Fibroblast of the aortic adventitia (primary cell): ENCODE measurements around the gene SCAI. TPM values are rescaled to one million over a fixed set of nuclear protein-coding genes. Genes with fewer than 3 reads are reported as not detected.
"Not testable (repeated sequence)": the region's sequence is repeated elsewhere in the genome, so short reads cannot be mapped to it uniquely, and the experiment has no call there.

ENCODE experiments used
- DNase-seq: peaks from one replicate; pipeline ENCODE4 v3.0.0-alpha.2; 2010; ENCODE audit warnings: low read depth
- H3K4me3 ChIP-seq: 2 replicates; pipeline ENCODE4 v1.5.1; 2011; ENCODE audit warnings: low read depth, mild to moderate bottlenecking, control low read depth, low read length, moderate library complexity
- total RNA-seq: library from RNA; depleted of rRNA; stranded (reverse); fragments of >200 nt; gene quantifications from 2 replicates; pipeline ENCODE4 v1.2.3, GENCODE V29; 2012; ENCODE audit warnings: low replicate concordance
- TF ChIP-seq, protein P1 (sequence below): IDR thresholded peaks from 2 replicates; pipeline ENCODE4 v1.5.1; 2011; ENCODE audit warnings: mild to moderate bottlenecking, low read length, control low read depth, inconsistent platforms; ENCODE audit not compliant: insufficient read depth

Gene SCAI
- 7.3 and 14.0 TPM in 2 replicates for total RNA-seq

GRCh38 chr9:125143377-125144090 lies at the start of gene SCAI:
Gene SCAI (minus strand): TSS chr9:125143528. CDS start chr9:125143437, 91 bp downstream.
- TF ChIP-seq, protein P1, sequence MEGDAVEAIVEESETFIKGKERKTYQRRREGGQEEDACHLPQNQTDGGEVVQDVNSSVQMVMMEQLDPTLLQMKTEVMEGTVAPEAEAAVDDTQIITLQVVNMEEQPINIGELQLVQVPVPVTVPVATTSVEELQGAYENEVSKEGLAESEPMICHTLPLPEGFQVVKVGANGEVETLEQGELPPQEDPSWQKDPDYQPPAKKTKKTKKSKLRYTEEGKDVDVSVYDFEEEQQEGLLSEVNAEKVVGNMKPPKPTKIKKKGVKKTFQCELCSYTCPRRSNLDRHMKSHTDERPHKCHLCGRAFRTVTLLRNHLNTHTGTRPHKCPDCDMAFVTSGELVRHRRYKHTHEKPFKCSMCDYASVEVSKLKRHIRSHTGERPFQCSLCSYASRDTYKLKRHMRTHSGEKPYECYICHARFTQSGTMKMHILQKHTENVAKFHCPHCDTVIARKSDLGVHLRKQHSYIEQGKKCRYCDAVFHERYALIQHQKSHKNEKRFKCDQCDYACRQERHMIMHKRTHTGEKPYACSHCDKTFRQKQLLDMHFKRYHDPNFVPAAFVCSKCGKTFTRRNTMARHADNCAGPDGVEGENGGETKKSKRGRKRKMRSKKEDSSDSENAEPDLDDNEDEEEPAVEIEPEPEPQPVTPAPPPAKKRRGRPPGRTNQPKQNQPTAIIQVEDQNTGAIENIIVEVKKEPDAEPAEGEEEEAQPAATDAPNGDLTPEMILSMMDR, result peak; percentile 100
- DNase-seq, result peak; percentile 99
- peak within 1 kb of the TSS; percentile 80 for H3K4me3 ChIP-seq

DNA sequence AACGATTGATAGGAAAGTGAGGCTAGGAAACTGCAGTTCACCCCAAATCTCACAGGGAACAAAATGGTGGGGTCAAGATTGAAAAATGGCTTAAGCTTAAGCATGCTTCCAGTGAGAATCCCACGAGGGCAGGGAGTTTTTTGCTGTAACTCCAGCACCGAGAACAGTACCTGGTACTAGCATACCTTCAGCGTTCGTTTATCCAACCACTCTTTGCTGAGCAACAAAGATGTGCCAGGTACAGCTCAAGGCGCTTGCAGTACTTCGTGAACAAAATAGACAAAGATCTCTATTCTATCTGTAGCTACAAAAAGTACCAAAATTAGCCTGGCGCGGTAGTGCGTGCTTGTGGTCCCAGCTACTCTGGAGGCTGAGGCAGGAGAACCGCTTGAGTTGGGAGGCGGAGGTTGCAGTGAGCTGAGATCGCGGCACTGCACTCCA lies 47.1 kb upstream of the SCAI start:
- DNase-seq, result peak; percentile 26
- TF ChIP-seq, protein P1, result no peak
- peak overlapping the region; percentile 95 for H3K4me3 ChIP-seq

DNA sequence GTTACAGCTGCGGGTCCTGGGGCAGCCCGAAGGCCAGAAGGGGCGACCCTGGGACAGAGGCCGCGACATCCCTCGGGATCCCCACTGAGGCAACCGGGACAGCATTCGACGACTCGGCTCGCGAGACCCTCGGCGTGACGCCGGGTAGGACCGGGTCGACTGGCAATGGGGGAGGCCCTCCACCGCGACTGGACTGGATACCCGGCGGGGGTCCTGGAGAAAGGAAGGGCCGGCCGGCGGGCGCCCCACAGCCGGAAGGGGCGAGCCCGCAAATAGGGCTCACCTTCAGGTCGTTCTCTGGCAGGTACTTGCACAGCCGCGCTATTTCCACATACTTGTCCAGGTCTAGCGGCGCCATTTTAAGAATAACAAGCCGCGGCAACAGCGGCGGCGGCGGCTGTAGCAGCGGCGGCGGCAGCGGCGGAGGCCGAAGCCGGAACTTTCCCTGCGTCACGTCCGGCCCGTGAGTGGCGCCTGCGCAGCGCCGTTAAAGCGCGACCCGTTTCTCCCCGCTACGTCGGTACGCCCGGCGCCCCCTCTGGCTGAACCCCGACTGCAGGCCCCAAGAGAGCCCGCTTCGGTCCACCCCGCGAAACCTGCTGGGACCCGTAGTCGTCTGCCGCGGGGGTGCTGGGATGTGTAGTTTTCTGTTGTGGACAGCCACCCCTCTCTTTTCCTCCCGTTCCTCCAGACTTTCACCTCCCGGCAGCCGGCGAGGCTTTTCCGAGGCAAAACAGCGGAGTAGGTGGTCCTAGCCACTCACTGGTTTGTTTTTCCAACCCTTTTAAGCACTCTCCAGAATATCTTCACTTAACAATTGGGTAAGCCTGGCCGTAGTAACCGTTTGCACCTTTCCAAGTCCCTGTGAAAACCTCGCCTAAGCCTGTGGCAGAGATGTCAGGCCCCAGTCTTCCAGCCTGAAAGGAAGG lies 46.3 kb upstream of the SCAI start, which contains the start of gene PPP6C:
Gene PPP6C (minus strand): TSS at position 443 of the 929 bp plus-strand sequence. CDS start 85 bp downstream, at position 358.
- TF ChIP-seq, protein P1, result peak; percentile 70
- DNase-seq, result peak; percentile 95
- peak within 1 kb of the TSS; percentile 95 for H3K4me3 ChIP-seq

- no peak for DNase-seq
- peak overlapping the region; percentile 95 for H3K4me3 ChIP-seq
- TF ChIP-seq, protein P1, result no peak
Measured at GRCh38 chr9:125189011-125189360, 45.7 kb upstream of the SCAI start.

DNA sequence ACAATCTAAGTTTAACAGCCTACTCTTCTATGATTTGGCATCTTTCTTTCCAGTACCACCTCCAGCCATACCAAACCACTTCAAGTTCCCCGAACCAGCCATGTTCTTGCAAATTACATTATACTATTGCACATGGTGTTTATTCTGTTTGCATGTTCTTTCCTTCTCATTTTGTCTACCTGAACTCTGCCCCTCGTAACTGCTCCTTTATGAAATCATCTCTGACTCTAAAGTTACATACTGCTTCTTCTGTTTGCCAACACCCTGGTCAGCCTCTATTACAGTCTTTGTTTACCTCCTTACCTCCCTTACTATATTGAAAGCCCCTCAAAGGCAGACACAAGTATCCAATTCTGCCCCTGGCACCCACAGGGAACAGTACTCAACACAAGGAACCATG lies 40.2 kb upstream of the SCAI start:
- H3K4me3 ChIP-seq, result no peak overlapping the region
- DNase-seq, result no peak
- TF ChIP-seq, protein P1, result no peak

DNA sequence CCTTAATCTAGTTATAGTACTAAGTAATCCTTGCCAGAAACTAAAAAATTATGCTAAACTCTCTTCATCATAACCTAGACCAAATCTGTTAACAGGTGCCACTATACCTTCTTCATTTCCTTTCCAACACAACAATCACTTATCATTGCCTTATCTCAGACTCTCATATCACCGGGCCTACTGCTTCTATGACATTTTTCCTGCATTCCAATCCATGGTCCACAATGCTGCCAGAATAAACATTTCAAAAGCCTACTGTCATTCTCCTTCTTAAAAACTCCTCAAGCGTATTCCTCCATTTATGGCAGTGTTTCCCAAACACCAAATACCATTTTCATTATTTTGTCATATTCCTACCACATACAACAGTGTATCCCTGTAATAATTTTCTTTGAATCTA lies 39.7 kb upstream of the SCAI start:
- TF ChIP-seq, protein P1, result no peak
- H3K4me3 ChIP-seq, result no peak overlapping the region
- DNase-seq, result peak; percentile 69

DNA sequence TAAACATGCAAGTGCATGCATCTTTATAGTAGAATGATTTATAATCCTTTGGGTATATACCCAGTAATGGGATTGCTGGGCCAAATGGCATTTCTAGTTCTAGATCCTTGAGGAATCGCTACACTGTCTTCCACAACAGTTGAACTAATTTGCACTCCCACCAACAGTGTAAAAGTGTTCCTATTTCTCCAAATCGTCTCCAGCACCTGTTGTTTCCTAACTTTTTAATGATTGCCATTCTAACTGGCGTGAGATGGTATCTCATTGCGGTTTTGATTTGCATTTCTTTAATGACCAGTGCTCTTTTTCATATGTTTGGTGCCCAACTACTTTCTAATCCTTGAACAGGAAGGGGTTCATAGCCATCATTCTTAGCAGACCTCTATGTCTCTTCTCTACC lies 38.4 kb upstream of the SCAI start:
- H3K4me3 ChIP-seq, DNase-seq: not testable (repeated sequence)
